GM23338 (cell line): ENCODE results near the gene SPA17. TPM values are rescaled to one million over a fixed set of nuclear protein-coding genes. Genes with fewer than 3 reads are reported as not detected.

Experiments used
- ATAC-seq: fragments of 200-7000 bp; cut with Tn5 transposase; 3 replicates; pipeline ENCODE4 v1.9.1; 2020
- DNase-seq: peaks from one replicate; pipeline ENCODE4 v3.0.0-alpha.2; 2015; ENCODE audit warnings: low spot score
- H2AFZ ChIP-seq: fragments of 200-600 bp; sonication (generic); 2 replicates; pipeline ENCODE4 v1.8.0; 2016; ENCODE audit warnings: antibody characterized with exemption, mild to moderate bottlenecking, moderate library complexity
- H3F3A ChIP-seq: fragments of 200-600 bp; sonication (generic); replicated peaks from 2 replicates; pipeline ENCODE4 v1.8.0; 2017; ENCODE audit warnings: antibody characterized with exemption, mixed run types, low read depth
- H3K27ac ChIP-seq: fragments of 200-600 bp; sonication (generic); 2 replicates; pipeline ENCODE4 v1.6.1; 2016; ENCODE audit warnings: low read depth
- H3K27me3 ChIP-seq: fragments of 200-600 bp; sonication (generic); 2 replicates; pipeline ENCODE4 v1.8.0; 2016; ENCODE audit warnings: mild to moderate bottlenecking, mixed run types, moderate library complexity; ENCODE audit not compliant: insufficient read depth
- H3K36me3 ChIP-seq: fragments of 200-600 bp; sonication (generic); 2 replicates; pipeline ENCODE4 v1.8.0; 2016; ENCODE audit warnings: mild to moderate bottlenecking; ENCODE audit not compliant: insufficient read depth
- H3K4me1 ChIP-seq: fragments of 200-600 bp; sonication (generic); 2 replicates; pipeline ENCODE4 v1.8.0; 2016; ENCODE audit warnings: mild to moderate bottlenecking, moderate library complexity; ENCODE audit not compliant: insufficient read depth
- H3K4me2 ChIP-seq: fragments of 200-600 bp; sonication (generic); 2 replicates; pipeline ENCODE4 v1.7.1; 2017; ENCODE audit warnings: mixed run types
- H3K4me3 ChIP-seq: fragments of 200-600 bp; sonication (generic); 2 replicates; pipeline ENCODE4 v1.6.1; 2016; ENCODE audit warnings: mixed run types
- H3K79me2 ChIP-seq: fragments of 200-600 bp; sonication (generic); replicated peaks from 2 replicates; pipeline ENCODE4 v1.8.0; 2017; ENCODE audit warnings: mild to moderate bottlenecking; ENCODE audit not compliant: insufficient read depth
- H3K9me2 ChIP-seq: fragments of 200-600 bp; sonication (generic); 2 replicates; pipeline ENCODE4 v1.8.0; 2017; ENCODE audit not compliant: insufficient read depth
- H4K20me1 ChIP-seq: fragments of 200-600 bp; sonication (generic); replicated peaks from 2 replicates; pipeline ENCODE4 v1.8.0; 2017; ENCODE audit warnings: mild to moderate bottlenecking; ENCODE audit not compliant: insufficient read depth
- H3K27ac Mint-ChIP-seq: 2 replicates; pipeline ENCODE4 v1.8.0; 2020; ENCODE audit warnings: inconsistent platforms, mild to moderate bottlenecking, moderate library complexity, mixed read lengths
- H3K27me3 Mint-ChIP-seq: 3 replicates; pipeline ENCODE4 v1.8.0; 2022; ENCODE audit warnings: low read depth, mild to moderate bottlenecking, moderate library complexity, mixed read lengths, inconsistent platforms; ENCODE audit not compliant: insufficient read depth, poor library complexity
- H3K36me3 Mint-ChIP-seq: 3 replicates; pipeline ENCODE4 v1.8.0; 2021; ENCODE audit warnings: low read depth, mild to moderate bottlenecking, inconsistent platforms, moderate library complexity, mixed read lengths
- H3K4me1 Mint-ChIP-seq: 3 replicates; pipeline ENCODE4 v1.8.0; 2020; ENCODE audit warnings: mild to moderate bottlenecking, inconsistent platforms, mixed read lengths
- H3K4me3 Mint-ChIP-seq: 3 replicates; pipeline ENCODE4 v1.8.0; 2021; ENCODE audit warnings: moderate library complexity, mild to moderate bottlenecking, inconsistent platforms, mixed read lengths
- H3K9me3 Mint-ChIP-seq: 3 replicates; pipeline ENCODE4 v1.8.0; 2020; ENCODE audit warnings: moderate library complexity, mild to moderate bottlenecking, inconsistent platforms, mixed read lengths
- CTCF ChIP-seq, 2 experiments: fragments of 200-600 bp in 1 of 2; sonication (generic) in 1 of 2; conservative IDR thresholded peaks; 2 replicates each; pipeline versions ENCODE4 v1.5.1 to v1.6.1; 2016 to 2017; ENCODE audit warnings: antibody characterized with exemption in 2 of 2, low read depth in 2 of 2, mild to moderate bottlenecking in 2 of 2, moderate library complexity in 1 of 2
- EZH2 ChIP-seq: fragments of 200-600 bp; sonication (generic); IDR thresholded peaks from one replicate; pipeline ENCODE4 v1.8.0; 2017; ENCODE audit warnings: antibody characterized with exemption, mild to moderate bottlenecking, low read depth; ENCODE audit not compliant: unreplicated experiment
- JUNB ChIP-seq: IDR thresholded peaks from one replicate; pipeline ENCODE4 v1.6.1; 2016; ENCODE audit warnings: antibody characterized with exemption; ENCODE audit not compliant: unreplicated experiment
- NANOG ChIP-seq: IDR thresholded peaks from 2 replicates; pipeline ENCODE4 v1.6.1; 2016; ENCODE audit warnings: antibody characterized with exemption, borderline replicate concordance
- POLR2AphosphoS5 ChIP-seq: IDR thresholded peaks from 2 replicates; pipeline ENCODE4 v1.6.1; 2016; ENCODE audit warnings: antibody characterized with exemption, low read depth
- ZNF114 ChIP-seq: fragments of 250-450 bp; sonication (Bioruptor Pico); IDR thresholded peaks from 2 replicates; pipeline ENCODE4 v1.5.0; 2020; ENCODE audit warnings: mild to moderate bottlenecking, moderate library complexity
- polyA plus RNA-seq: library from polyadenylated mRNA; unstranded; fragments of >200 nt; fragmentation: Nextera tagmentation; extraction: Ambion mirVana; gene quantifications from 2 replicates; pipeline ENCODE4 v1.2.1, GENCODE V29; 2016
- total RNA-seq: library from RNA; depleted of rRNA; stranded (reverse); fragments of >200 nt; shearing (Covaris generic); gene quantifications from 2 replicates; pipeline ENCODE4 v1.2.3, GENCODE V29; 2014
- TF ChIP-seq, protein P1 (sequence below): IDR thresholded peaks from 2 replicates; pipeline ENCODE4 v1.6.1; 2016; ENCODE audit warnings: antibody characterized with exemption
- TF ChIP-seq, protein P2 (sequence below): IDR thresholded peaks from one replicate; pipeline ENCODE4 v1.6.1; 2018; ENCODE audit warnings: antibody characterized with exemption; ENCODE audit not compliant: unreplicated experiment
- TF ChIP-seq, protein P3 (sequence below): fragments of 250-450 bp; sonication (Bioruptor Pico); IDR thresholded peaks from 2 replicates; pipeline ENCODE4 v1.5.0; 2020; ENCODE audit warnings: mild to moderate bottlenecking, moderate library complexity

Gene SPA17
- total and polyA plus RNA-seq, 2 experiments from 2014 or later = 3.2 to 14.9 TPM

GRCh38 chr11:124638500-124638899 lies 35.2 kb upstream of the SPA17 start (continued):
- no peak for TF ChIP-seq CTCF (conservative IDR thresholded peaks at IDR 0.05; ENCODE audit: low read depth in 2 of 2)
- TF ChIP-seq NANOG = no peak
- TF ChIP-seq ZNF114 = no peak
- TF ChIP-seq, protein P1, sequence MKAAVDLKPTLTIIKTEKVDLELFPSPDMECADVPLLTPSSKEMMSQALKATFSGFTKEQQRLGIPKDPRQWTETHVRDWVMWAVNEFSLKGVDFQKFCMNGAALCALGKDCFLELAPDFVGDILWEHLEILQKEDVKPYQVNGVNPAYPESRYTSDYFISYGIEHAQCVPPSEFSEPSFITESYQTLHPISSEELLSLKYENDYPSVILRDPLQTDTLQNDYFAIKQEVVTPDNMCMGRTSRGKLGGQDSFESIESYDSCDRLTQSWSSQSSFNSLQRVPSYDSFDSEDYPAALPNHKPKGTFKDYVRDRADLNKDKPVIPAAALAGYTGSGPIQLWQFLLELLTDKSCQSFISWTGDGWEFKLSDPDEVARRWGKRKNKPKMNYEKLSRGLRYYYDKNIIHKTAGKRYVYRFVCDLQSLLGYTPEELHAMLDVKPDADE = no peak

DNA sequence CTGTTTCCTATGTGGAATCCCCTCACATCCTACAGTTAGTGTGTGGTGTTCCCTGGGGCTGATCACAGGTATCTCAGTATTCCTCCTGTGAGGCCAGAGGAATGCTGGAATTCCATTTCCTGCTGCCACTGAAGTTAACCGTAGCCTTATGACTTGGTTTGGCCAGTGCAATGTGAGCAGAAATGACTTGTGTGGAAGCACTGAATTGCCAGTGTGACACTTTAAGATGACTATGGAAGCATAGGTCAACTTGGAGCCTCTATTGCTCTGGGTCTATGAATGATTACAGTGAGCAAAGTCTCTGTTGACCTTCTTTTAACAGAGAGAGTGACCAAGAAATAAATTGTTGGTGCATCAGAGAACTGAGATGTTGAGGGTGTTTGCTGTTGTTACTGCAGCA lies 34.5 kb upstream of the SPA17 start:
- no peaks in the 10 kb centered on the region for H3K27me3 ChIP-seq
- H3K4me3 ChIP-seq = no peak overlapping the region
- Mint-ChIP-seq H3K36me3 (peaks cover 20% of the 10 kb centered on the region; the same call in 2 of the 3 replicates), H3K4me1 (peaks cover 8% of the 10 kb centered on the region; the same call in 2 of the 3 replicates), H3K4me3 (no peak overlapping the region), H3K9me3 (peaks cover 6% of the 10 kb centered on the region; the same call in 1 of the 3 replicates), H3K27me3 (peaks cover 6% of the 10 kb centered on the region), H3K27ac (no peak overlapping the region)
- DNase-seq (no peak), ATAC-seq (no peak)
- no peaks in the 10 kb centered on the region for H3F3A ChIP-seq
- H3K27ac ChIP-seq = no peak overlapping the region
- peaks cover 11% of the 10 kb centered on the region; the same call in 1 of the 2 replicates for H3K9me2 ChIP-seq
- no peaks in the 10 kb centered on the region; the same call in none of the 2 replicates for H4K20me1 ChIP-seq
- H3K79me2 ChIP-seq = no peaks in the 10 kb centered on the region
- H3K36me3 ChIP-seq = no peaks in the 10 kb centered on the region
- H2AFZ ChIP-seq = no peak overlapping the region
- H3K4me1 ChIP-seq = no peaks in the 10 kb centered on the region
- H3K4me2 ChIP-seq = no peak overlapping the region; the same call in 1 of the 2 replicates
- TF ChIP-seq NANOG (no peak), ZNF114 (no peak), JUNB (no peak), POLR2AphosphoS5 (no peak), EZH2 (no peak)
- TF ChIP-seq, protein P2, sequence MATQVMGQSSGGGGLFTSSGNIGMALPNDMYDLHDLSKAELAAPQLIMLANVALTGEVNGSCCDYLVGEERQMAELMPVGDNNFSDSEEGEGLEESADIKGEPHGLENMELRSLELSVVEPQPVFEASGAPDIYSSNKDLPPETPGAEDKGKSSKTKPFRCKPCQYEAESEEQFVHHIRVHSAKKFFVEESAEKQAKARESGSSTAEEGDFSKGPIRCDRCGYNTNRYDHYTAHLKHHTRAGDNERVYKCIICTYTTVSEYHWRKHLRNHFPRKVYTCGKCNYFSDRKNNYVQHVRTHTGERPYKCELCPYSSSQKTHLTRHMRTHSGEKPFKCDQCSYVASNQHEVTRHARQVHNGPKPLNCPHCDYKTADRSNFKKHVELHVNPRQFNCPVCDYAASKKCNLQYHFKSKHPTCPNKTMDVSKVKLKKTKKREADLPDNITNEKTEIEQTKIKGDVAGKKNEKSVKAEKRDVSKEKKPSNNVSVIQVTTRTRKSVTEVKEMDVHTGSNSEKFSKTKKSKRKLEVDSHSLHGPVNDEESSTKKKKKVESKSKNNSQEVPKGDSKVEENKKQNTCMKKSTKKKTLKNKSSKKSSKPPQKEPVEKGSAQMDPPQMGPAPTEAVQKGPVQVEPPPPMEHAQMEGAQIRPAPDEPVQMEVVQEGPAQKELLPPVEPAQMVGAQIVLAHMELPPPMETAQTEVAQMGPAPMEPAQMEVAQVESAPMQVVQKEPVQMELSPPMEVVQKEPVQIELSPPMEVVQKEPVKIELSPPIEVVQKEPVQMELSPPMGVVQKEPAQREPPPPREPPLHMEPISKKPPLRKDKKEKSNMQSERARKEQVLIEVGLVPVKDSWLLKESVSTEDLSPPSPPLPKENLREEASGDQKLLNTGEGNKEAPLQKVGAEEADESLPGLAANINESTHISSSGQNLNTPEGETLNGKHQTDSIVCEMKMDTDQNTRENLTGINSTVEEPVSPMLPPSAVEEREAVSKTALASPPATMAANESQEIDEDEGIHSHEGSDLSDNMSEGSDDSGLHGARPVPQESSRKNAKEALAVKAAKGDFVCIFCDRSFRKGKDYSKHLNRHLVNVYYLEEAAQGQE = no peak
- TF ChIP-seq, protein P1 = no peak
- TF ChIP-seq, protein P3, sequence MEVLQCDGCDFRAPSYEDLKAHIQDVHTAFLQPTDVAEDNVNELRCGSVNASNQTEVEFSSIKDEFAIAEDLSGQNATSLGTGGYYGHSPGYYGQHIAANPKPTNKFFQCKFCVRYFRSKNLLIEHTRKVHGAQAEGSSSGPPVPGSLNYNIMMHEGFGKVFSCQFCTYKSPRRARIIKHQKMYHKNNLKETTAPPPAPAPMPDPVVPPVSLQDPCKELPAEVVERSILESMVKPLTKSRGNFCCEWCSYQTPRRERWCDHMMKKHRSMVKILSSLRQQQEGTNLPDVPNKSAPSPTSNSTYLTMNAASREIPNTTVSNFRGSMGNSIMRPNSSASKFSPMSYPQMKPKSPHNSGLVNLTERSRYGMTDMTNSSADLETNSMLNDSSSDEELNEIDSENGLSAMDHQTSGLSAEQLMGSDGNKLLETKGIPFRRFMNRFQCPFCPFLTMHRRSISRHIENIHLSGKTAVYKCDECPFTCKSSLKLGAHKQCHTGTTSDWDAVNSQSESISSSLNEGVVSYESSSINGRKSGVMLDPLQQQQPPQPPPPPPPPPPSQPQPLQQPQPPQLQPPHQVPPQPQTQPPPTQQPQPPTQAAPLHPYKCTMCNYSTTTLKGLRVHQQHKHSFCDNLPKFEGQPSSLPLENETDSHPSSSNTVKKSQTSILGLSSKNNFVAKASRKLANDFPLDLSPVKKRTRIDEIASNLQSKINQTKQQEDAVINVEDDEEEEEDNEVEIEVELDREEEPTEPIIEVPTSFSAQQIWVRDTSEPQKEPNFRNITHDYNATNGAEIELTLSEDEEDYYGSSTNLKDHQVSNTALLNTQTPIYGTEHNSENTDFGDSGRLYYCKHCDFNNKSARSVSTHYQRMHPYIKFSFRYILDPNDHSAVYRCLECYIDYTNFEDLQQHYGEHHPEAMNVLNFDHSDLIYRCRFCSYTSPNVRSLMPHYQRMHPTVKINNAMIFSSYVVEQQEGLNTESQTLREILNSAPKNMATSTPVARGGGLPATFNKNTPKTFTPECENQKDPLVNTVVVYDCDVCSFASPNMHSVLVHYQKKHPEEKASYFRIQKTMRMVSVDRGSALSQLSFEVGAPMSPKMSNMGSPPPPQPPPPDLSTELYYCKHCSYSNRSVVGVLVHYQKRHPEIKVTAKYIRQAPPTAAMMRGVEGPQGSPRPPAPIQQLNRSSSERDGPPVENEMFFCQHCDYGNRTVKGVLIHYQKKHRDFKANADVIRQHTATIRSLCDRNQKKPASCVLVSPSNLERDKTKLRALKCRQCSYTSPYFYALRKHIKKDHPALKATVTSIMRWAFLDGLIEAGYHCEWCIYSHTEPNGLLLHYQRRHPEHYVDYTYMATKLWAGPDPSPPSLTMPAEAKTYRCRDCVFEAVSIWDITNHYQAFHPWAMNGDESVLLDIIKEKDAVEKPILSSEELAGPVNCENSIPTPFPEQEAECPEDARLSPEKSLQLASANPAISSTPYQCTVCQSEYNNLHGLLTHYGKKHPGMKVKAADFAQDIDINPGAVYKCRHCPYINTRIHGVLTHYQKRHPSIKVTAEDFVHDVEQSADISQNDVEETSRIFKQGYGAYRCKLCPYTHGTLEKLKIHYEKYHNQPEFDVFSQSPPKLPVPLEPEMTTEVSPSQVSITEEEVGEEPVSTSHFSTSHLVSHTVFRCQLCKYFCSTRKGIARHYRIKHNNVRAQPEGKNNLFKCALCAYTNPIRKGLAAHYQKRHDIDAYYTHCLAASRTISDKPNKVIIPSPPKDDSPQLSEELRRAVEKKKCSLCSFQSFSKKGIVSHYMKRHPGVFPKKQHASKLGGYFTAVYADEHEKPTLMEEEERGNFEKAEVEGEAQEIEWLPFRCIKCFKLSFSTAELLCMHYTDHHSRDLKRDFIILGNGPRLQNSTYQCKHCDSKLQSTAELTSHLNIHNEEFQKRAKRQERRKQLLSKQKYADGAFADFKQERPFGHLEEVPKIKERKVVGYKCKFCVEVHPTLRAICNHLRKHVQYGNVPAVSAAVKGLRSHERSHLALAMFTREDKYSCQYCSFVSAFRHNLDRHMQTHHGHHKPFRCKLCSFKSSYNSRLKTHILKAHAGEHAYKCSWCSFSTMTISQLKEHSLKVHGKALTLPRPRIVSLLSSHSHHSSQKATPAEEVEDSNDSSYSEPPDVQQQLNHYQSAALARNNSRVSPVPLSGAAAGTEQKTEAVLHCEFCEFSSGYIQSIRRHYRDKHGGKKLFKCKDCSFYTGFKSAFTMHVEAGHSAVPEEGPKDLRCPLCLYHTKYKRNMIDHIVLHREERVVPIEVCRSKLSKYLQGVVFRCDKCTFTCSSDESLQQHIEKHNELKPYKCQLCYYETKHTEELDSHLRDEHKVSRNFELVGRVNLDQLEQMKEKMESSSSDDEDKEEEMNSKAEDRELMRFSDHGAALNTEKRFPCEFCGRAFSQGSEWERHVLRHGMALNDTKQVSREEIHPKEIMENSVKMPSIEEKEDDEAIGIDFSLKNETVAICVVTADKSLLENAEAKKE (CRISPR knock-in tag) = no peak
